ENCODE data around the gene ESR2.
A peak's percentile ranks its signal among the peaks of the same experiment; 100 is the strongest.

The ESR2 gene

GRCh38 chr14:64293976-64294671 is at the start of gene ESR2:
TSS of gene ESR2 (minus strand) at chr14:64294371. CDS start at chr14:64282985, 11,386 bp downstream.
- H3K4me3 ChIP-seq (ENCODE audit: control insufficient read depth, low read depth, low read length): peak within 1 kb of the TSS; percentile 40
- peak; percentile 29 for TF ChIP-seq CTCF (conservative IDR thresholded peaks at IDR 0.05; ENCODE audit: control insufficient read depth, insufficient read depth, low read depth, low read length)
- DNase-seq (ENCODE audit: low read depth): peak; percentile 37

DNA sequence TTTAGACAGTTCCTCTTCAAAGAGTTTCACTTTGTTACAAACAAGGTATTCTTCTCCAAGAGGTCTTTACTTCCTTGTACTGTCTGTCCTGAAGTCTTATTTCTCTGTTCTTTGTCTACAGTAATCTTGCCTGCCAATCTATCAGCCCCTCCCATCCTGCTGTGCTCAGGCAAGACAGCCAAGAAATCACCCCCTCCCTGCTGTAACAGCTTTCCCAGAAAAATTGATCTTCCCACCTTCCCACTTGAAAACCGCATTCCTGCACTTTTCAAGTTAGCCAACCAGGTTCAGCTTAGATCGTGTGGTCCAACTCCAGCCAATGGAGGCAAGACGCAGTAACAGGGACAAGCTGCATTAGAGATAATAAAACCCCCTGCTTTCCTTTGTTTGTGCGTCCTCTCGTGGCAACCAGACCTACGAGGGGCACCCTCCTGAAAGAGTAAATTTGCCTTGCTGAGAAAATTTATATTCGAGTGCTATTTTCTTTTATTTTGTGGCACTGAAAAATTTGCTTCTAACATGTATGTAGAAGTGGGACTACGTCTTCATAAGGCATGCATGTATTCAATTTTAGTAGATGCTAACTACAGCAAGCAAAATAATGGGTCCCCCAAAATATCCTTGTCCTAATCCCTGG is 46.5 kb upstream of the ESR2 start:
- no peak for TF ChIP-seq CTCF (conservative IDR thresholded peaks at IDR 0.05; ENCODE audit: control insufficient read depth, insufficient read depth, low read depth, low read length)
- H3K4me3 ChIP-seq (ENCODE audit: control insufficient read depth, low read depth, low read length): no peak overlapping the region
- no peak for DNase-seq (ENCODE audit: low read depth)

DNA sequence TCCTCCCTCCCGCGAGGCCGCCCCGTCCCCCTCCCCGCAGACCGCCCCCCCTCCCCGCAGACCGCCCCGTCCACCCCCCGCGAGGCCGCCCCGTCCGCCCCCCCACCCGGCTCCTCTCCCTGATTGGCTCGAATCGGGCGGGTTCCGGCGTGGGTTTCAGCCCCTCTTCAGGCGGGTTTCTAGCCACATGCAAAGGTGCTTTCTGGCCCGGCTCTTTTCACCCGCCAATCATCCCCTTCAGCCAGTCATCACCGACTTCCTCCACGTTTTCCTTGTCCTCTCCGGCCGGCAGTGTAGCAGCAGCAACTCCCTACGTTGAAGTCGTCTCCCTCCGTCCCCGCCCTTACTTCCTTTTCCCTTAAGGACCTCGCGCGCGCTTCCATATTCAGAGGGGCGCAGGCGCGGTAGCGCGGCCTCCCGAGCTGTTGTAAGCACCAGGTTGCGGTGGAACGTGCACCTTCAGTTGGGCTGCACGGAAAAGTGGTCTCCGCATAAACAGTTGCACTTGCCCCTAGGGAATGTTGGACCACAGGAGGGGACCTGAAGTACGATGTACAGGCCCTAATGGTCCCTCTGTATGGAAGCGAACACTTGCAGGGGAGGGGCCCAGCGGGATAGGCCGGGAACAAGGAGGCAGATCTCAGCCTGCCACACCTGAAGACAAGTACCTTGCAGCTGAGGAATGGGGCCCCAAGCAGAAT is 44.6 kb upstream of the ESR2 start:
- peak; percentile 97 for DNase-seq (ENCODE audit: low read depth)
- H3K4me3 ChIP-seq (ENCODE audit: control insufficient read depth, low read depth, low read length): peak overlapping the region; percentile 83
- TF ChIP-seq CTCF (conservative IDR thresholded peaks at IDR 0.05; ENCODE audit: control insufficient read depth, insufficient read depth, low read depth, low read length): no peak

DNA sequence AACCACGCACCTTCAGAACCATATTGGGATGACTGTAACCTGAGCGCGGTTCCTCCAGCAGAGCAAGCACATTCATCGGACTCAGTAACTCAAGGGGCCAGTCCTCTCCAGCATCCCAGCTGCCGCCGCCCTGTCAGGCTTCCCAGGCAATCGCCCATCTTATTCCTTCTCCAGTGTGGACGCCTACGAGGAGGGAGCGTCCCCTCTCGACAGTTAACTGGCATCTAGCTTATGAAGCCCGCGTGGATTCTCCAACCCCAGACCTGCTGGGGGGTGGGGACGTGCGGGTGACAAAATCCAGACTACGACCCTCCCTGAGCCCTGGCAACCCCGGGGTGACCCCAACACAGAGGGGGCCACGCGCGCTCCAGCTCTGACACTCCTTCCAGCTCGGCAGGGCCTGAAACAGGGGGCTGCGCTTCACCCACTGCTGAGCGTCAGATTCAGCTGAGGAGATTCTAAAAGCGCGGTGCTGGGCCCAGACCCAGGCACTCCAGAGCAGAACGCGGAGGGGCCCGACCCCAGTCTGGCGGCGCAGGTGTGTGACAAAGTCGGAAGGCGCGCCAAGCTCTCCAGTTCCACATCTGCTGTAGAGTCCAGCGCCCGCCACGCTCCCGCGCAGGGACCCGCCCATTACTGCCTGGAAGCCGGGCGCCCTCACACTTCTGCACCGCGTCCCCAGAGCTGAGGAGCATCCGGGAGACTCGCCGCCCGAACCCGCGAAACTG is 43.9 kb upstream of the ESR2 start:
- DNase-seq (ENCODE audit: low read depth): peak; percentile 60
- H3K4me3 ChIP-seq (ENCODE audit: control insufficient read depth, low read depth, low read length): peak overlapping the region; percentile 83
- TF ChIP-seq CTCF (conservative IDR thresholded peaks at IDR 0.05; ENCODE audit: control insufficient read depth, insufficient read depth, low read depth, low read length): peak; percentile 2

DNA sequence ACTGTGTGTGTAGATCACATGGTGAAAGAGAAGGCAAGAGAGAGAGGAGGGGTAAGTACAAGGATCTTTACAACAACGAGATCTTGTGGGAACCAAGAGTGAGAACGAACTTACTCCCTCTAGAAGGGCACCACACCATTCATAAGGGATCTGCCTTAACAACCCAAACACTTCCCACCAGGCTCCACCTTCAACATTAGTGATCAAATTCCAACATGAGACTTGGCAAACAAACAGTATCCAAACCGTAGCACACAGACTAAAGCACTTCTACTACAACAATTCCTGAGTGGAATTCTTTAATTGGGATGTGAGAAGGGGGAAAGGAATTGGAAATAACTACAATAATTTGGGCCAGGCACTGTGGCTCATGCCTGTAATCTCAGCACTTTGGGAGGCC is 35.0 kb upstream of the ESR2 start:
- DNase-seq (ENCODE audit: low read depth): no peak
- no peak for TF ChIP-seq CTCF (conservative IDR thresholded peaks at IDR 0.05; ENCODE audit: control insufficient read depth, insufficient read depth, low read depth, low read length)
- no peak overlapping the region for H3K4me3 ChIP-seq (ENCODE audit: control insufficient read depth, low read depth, low read length)

DNA sequence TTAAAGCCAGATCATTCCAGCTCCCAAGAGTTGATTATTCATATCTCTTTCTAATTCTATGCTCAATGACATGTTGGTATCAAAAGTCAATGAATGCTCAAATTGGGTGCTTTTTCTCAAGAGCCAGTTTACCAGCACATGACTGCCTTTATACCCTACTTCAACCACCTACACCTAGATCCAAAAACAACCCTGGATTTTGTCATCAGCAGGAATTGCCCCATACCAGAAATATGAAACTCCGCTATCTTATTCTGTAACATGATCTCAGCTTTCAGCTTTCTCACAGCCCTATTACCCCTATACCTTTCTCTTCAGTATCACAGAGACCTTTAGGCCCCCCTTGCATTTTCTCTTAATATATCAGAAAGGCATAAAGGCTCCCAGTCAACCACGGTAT is 32.3 kb upstream of the ESR2 start:
- H3K4me3 ChIP-seq (ENCODE audit: control insufficient read depth, low read depth, low read length): no peak overlapping the region
- DNase-seq (ENCODE audit: low read depth): no peak
- no peak for TF ChIP-seq CTCF (conservative IDR thresholded peaks at IDR 0.05; ENCODE audit: control insufficient read depth, insufficient read depth, low read depth, low read length)

Measured in fibroblast of mammary gland (primary cell).